Stimulated activated CD4-positive, alpha-beta T cell treated with anti-CD3 and anti-CD28 coated beads, Interleukin-1b, Interleukin-23, amount 100 ng/mL, for 24 hours (primary cell): Measurements from ENCODE around the gene TSEN15.
"Not testable (repeated sequence)": the region's sequence is repeated elsewhere in the genome, so short reads cannot be mapped to it uniquely, and the experiment has no call there.

Experiments used
- DNase-seq, 4 experiments: peaks; one replicate each; pipeline ENCODE4 v3.0.0-alpha.2; 2020; ENCODE audit warnings: low read depth in 4 of 4, low spot score in 1 of 4

TSEN15 gene

GRCh38 chr1:184096005-184096404 lies 44.5 kb downstream of the TSEN15 start:
- no peak for DNase-seq

GRCh38 chr1:184096580-184096979 lies 45.0 kb downstream of the TSEN15 start:
- not testable (repeated sequence) for DNase-seq

DNA sequence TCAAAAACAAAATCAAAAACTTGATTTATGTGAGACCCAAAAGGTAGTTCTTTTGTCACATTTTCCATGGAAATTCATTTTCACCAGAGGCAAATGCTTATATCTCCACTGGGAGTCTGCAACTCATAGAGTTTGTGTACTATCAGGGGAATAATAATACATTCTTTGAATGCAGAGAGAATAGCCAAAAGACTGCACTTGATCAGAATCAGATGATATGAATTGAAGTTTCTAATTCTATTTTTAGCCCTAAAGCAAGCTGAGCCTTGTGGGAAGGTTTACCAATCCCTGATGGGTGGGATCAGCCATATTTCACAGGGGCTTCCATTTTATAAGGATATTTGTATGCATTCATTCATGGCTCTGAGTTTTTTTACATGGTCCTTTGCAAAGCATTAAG lies 49.6 kb downstream of the TSEN15 start:
- no peak for DNase-seq

GRCh38 chr1:184101571-184101970 lies 50.0 kb downstream of the TSEN15 start:
- no peak for DNase-seq

GRCh38 chr1:184110272-184111204 lies 59.0 kb downstream of the TSEN15 start:
- DNase-seq = no peak

DNA sequence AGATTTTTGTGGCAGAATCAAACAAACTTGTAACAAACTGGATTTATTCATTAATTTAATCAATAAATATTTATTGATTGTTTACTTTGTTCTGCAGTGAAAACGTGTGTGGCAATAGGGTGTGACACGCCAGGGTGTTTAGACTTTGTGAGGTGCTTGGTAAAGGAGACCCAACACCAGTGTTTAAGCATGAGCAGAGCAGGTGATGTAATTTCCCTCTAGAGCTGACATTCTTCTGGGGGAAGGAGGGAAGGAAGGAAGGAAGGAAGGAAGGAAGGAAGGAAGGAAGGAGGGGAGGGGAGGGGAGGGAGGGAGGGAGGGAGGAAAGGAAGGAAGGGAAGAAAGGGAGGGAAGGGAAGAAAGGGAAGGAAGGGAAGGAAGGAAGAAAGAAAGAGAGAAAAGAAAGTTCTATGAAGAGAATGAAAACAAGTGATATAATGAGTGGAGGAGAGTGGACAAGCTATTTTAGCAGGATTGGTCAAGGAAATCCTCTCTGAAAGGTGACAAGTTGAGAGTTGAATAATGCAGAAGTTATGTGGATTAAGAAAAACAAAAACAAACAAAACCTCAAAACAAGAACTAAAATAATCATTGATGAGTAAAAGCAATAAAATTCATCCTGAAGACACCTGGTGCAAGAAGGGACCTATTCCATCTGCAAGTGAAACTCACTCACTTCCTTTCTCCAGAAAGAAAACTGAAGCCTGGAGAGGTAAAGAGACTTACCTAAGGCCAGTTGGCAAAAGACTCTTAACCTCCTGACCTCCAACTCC lies 60.8 kb downstream of the TSEN15 start:
- no peak for DNase-seq

DNA sequence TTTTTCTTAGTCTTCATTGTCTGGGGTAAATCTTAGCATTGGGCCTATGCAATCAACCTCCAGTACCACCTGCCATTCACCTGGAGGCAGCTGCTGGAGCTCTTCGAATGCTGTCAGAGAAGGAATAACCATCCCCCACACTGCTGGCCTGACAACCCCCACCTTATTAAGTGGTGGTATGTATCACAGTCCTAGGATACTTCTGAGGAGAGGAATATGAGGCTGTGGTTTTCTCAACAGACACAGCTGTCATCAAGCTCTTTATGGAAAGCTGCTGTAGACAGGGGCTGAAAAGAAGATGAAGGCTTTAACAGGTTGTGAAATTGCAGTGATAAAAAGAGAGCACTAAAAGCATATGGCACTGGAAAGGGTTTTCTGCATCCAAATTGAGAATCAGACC lies 61.7 kb downstream of the TSEN15 start:
- DNase-seq = no peak

DNA sequence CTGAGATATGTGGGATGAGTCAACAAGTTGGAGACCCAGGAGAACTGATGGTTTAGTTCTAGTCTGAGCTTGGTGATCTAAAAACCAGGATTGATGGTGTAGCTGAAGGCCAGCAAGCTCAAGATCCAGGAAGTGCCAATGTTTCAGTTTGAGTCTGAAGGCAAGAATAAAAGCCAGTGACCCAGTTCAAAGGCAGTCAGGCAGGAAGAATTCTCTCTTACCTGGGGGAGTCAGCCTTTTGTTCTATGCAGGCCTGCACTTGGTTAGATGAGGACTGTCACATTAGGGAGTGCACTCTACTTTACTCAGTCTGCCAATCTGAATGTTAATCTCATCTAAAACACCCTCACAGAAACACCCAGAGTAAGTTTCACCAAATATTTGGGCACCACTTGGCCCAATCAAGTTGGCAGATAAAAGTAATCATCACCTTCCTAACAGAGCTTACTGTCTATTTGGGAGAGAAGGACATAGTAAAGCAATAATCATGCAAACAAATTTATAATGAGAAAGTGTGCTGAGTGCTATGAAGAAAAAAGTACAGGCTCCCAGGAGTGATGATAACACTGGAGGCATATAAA lies 63.4 kb downstream of the TSEN15 start:
- no peak for DNase-seq

- no peak for DNase-seq
Observed at GRCh38 chr1:184116287-184116686, 64.8 kb downstream of the TSEN15 start.

DNA sequence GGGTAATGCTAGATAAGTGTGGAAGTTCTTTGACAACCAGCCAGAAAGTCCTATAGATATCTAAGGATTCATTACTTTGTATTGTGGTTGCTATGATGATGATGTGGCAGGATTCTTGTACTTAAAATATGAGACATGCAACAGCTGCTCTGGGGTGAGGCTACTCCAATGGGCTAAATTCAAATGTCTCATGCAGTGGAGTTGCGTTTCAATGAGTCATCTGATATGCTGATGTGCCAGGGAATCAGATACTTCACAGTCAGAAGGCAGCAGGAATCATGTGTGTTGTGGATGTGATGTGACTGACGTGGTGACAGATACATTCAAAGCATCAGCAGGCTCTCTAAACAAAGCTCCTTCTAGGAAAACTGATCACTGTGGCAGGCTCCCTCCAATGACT lies 66.5 kb downstream of the TSEN15 start:
- DNase-seq = no peak
